Midbrain (tissue), 1 donor: ENCODE results near the gene LDB2.
A peak's percentile ranks its signal among the peaks of the same experiment; 100 is the strongest.

Source experiments
- DNase-seq: peaks from one replicate; lab custom pipeline; 2025; lab: John Stamatoyannopoulos, UW

The LDB2 gene

DNA sequence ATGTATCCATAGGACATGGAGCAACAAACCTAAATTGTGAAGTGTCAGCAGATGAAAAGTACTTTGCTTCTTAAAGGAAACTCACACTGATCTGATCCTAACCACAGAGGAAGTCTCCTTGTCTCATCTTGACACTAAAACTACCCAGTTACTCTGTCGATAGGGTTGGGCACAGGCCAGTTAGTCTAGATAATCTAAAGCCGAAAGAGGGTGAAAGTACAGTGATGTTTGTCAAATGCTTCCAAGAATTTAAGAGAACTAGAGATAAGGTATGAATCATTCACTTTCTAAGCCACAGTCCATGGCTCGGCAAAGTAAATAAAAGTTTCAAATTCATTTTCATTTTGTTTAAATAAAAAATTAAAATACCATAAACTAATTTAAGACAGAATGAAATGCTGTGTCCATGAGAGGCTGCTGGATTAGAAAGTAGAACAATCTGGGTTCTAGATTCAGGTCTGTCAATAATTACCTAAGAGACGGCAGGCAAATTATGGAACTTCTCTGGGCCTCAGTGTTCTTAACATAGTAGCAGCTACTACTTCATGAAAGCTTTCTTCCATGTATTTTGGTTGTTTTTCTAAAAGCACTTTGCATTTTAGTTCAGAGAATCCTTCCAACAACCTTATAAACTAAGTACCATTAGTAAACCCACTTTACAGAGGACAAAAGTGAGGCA lies 176.7 kb downstream of the LDB2 start:
- DNase-seq: no peak

DNA sequence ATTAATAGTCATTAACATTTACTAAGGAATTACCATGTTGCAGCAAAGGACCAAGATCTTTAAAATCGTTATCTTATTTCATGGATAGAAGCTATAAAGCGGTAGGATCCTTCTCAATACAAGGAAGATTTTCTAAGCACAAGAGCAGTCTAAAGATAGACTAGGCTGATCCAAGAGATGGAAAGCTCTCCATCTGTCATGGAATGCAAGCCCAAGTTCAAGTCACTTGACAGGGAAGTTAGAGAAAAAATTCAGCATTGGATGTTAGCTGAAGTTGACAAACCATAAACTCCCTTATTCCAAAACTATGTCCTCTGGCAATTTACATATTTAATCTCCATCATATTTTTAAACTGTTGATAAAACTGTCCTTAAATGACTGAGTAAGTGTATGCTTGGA lies 177.7 kb downstream of the LDB2 start:
- no peak for DNase-seq

DNA sequence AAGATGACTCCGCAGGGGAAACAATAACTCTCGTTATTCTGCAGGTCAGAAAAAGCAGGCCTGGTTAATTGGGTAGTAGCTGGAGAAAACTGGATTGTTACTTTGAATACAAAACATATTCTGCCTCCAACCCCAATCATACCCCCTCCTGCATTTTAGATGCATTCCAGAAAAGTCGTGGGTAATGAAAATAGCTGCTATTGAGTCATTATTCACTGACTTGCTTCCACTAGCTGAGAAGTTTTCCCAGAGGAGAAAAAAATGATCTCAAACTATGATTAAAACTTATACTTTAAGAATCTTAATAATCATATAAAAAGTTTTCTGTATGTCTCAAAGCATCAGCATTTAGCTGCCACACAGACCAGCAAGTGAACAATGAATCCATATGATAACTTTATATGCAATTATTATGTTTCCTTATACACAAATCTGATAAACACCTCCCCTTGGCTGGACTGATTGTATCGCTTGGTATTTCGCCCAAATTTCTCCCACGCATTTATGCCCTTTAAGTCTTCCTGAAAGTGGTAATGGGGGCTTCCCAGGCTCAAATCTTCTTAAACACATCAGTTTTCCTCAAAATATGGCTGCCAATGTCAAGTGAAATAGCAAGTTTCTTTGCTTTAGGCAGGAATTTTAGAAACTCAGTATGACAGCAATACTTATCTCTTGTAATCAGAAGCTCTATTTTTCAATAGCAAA lies 181.0 kb downstream of the LDB2 start:
- no peak for DNase-seq

DNA sequence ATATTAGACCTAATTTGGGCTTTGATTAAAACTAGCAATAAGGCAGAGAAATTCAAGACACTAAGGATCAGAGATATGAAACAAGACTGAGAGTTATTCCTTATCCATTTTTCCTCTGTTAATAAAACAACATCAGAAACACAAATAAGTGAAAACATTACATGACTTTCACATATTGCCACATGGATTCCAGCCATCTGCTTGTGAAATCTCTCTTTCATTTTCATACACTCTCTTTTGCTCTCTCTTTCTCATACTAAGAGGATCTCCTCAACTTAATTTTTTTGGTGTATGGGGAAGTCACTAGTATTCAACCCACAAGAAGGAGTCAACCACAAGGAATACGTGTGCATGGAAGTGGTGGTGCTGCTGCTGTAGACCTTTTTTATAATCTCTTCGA lies 183.0 kb downstream of the LDB2 start:
- DNase-seq: no peak

DNA sequence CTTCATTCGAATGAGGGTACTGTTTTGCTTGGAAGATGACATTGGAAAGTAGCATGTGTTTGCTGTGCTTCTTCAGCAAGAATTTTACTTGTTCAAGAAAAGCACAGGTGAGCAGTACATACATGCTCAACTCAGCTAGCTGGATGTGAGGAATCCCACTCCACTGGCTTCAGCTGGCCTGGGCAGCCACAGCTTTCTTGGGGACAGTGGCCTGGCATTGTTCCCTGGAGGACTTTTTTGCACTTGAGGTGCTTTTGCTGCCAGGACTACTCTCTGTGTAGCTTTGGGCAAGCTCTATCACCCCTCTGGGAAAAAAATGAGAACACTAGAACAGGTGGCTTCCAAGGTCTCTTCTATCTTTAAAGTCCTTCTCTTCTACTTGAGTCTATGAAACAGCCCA lies 184.3 kb downstream of the LDB2 start:
- no peak for DNase-seq

DNA sequence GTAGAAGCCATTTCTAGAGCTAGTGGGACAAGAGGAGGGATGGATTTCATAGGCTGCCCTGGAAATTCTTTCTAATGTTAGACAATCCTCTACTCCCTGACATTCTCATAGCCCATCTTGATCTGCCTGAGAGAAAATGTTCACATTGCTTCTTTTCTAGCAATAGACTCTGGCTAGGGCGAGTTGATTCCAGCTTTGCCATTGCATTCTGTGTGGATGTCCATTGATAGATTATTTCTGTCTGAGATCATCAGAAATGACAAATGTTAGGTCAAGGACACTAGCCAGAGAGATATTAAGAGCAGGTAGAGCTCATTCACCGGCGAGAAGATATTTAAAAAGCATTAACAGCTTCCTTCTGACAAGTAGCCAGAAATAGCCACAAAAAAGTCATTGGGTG lies 184.7 kb downstream of the LDB2 start:
- DNase-seq: no peak

DNA sequence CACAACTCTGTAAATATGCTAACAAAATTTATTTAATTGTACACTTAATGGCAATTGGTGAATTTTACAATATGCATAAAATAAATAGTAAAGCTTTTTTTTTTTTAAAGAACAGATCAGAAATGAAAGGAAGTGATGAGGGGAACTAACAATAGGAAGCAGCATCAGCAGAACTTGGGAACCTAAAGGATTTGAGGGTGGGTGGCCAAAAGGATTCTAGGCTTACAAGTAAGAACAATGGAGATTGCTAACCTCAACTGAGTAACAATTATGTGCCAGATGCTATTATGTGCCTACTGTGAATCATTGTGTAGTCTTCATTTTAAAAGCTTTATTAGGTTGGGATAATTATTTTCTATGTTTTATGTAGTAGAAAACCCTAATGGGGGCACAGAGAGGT lies 185.2 kb downstream of the LDB2 start:
- DNase-seq: no peak

DNA sequence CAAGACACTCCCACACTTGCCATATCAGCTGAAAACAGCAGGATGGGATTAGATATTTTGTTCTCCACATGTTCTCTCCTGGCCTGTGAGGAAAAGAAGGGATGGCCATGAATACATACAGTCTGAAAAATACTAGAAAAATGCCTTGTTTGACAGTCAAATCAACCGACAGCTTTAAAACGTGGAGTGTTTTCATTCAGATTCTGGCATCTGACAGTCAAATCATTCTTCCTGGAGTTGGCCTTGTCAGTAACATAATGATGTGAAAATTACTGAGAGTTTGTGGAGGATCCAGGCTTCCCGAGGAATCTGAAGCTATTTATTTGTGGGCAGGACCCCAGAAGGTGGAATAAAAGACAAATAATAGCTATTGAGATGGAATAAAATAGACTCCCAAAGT lies 188.2 kb downstream of the LDB2 start:
- DNase-seq: no peak

DNA sequence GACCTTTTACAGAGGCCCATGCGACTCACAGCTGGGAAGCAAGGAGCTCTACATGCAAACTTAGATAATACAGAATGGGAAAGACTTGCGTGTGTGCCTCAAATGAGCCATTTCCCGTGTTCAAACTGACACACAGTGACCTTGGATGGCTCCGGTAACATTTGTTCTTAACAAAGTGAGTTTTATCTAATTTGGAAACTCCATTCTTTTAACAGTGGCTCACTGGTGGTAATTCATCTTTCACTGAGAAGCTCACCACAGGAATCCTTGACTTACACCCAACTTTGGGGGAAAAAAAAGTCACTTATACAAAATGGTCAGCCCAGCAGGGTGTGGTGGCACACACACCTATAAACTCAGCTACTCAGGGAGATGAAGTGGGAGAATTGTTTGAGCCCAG lies 190.6 kb downstream of the LDB2 start:
- DNase-seq: no peak

DNA sequence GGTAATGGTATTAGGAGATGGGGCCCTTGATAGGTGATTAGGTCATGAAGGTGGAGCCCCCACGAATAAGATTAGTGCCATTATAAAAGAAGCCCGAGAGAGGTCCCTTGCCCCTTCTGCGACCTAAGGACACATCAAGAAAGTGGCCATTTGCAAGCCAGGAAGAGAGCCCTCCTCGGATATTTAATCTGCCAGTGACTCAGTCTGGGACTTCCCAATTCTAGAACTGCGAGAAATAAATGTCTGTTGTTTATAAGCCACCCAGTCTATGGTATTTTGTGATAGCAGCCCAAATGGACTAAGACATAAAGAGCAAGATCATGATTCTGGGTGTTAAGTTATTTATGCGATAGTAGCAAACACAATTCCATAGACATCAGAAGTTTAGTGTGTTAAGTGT lies 192.2 kb downstream of the LDB2 start:
- no peak for DNase-seq

DNA sequence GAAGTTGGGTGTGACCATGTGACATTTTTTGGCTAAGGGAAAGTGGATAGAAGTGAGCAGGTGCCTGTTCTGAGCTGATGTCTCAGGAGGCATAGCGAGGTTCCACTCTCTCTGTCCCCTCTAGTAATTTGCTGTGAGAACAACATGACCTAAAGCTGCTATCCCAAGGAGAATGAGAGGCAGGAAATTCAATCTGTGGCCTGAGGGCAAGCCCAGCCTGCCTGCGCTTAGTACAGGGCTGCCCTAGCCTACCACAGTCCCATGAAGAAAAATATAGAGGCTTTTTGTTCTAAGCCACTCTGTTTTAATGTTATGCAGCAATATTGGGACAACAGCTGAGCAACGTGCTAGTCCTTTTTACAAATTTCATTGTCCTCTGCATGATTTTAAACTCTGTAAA lies 193.1 kb downstream of the LDB2 start:
- DNase-seq: no peak

DNA sequence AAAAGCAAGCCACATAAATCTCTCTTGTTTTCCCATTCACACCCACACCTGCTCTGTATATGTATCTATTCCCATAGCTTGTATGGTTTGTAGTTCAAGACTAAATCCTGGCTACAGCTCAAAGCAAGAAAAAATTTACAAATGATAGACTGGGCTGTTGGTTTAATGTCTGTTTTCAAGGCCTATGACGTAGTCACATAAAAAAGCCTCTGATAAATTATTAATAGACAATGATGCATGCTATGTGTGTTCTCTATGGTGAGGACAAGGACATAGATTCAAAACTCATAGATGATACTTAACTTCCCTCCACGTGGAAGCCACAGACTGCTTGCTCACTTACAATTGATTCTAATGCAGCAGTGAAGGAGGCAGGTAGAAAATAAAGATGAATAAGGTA lies 194.0 kb downstream of the LDB2 start:
- DNase-seq: no peak

DNA sequence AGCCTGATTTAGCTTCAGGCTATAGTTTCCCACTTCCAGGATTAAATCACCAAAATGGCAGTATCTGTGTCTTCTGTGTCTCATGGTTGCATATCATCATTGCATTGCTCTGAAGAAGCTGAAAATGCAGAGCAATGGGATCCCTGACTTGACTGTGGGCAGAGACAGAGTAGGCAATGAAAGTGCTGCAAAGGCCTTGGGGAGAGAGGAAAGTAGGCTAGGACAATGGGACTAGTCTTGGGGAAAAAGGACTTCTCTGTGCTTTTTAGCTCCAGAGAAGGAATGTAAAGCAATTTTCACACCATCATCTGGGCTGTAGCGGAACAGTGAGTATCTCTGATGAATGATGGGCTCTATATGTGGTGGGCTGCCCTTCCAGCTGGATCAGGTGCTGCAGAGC lies 202.5 kb downstream of the LDB2 start:
- DNase-seq: no peak

DNA sequence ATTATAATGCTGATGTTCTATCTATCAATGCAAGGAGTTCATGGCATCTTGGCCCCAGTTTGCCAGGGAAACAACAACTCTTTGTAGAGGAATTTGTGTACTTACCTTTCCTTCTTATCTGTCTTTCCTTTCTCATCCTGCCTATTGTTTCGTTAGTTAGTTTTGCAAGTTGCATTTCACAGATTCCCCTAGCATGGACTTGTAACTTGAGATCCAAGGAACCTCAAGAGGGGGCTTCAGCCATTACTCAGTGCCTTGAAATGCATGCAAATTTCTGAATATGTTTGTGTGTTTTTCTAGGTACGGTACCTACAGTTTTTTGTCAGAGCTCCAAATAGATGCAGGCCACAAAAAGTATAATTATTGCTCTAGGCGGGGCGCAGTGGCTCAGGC lies 203.6 kb downstream of the LDB2 start:
- no peak for DNase-seq

DNA sequence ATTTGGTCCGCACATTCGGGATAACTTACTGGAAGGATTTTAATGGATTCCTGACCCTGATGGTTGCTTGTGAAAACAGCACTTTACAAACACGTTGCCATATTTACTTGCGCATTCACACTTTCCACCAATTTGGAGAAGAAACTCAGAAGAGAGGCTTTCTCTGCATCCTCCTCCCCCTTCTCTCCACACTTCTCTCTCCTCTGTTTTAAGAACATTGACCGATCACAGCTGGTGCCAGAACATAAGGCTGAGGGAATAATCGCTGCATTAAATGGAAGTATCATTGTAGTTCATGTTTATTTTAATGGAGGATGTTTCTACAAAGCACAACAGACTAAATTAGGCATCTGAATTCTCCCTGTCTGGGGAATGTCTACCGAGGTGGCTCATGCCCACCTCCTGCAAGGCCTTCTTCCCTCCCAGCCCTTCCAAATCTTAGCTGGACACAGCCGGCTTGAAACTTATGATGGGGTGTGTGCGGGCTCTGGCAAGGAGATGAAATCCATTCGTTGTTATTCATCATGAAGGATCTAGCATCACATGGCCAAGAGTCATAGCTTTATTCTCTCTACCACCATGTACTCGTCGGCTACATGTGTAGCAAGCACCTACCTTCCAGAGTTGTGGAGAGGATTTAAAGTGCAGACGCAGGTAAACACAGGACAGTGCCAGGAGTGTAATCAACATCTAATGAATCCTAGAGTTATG lies 204.1 kb downstream of the LDB2 start:
- no peak for DNase-seq

DNA sequence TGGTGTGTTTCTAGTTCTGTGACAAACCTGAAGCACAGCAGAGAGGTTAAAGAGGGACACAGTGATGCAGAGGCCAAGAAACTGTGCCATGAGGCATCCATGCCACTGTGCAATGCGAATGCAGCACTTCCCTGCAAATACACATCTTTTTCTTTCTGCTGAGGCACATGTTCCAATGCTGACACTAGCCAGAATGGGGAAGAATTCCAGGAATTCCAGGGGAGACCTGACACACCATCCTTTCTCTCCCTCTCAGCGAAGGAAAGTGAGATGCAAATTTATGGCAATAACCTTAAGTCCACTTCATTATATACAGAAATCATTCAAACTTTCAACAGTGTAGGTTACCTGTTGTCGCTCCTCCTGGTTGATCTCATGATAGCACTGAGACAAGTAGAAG lies 204.8 kb downstream of the LDB2 start:
- no peak for DNase-seq

DNA sequence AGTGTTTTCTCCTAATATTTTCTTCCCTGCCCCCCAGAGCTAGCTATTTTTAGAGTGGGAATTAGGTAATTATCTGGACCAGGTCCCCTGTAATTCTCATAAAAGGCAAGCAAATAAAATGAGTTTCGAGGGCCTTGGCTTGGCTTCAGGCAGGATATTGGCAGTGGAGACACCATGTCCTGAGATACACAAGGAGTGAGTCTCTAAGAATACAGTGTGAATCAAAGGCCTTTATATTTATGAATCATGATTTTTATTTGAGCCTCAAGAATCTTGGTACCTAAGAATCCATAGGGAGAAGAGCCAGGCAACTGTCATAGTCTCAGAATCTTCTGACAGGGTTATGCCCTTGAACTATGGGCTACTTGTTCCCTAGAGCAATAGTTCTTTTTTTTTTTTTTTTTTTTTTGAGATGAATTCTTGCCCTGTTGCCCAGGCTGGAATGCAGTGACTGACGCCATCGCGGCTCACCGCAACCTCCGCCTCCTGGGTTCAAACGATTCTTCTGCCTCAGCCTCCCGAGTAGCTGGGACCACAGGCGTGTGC lies 205.4 kb downstream of the LDB2 start:
- peak; percentile 28 for DNase-seq

DNA sequence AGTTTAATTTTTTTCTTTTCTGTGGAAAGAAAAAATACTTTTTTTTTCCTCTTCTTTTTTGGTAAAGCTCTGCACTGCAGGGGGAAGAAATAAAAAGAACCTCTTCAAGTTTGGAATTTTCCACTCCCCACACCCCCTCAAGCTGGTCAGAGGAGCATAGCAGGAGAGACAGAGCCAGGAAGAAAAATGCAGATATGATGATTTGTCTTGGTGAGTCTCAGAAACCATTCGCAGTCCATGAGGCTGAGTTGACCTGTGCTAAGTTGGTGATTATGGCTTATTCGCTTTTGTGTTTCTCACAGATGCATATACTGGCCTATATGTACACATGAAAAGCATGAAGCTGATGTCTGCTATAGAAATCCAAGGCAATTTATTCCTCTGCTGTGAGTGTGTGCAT lies 205.9 kb downstream of the LDB2 start:
- DNase-seq: no peak

DNA sequence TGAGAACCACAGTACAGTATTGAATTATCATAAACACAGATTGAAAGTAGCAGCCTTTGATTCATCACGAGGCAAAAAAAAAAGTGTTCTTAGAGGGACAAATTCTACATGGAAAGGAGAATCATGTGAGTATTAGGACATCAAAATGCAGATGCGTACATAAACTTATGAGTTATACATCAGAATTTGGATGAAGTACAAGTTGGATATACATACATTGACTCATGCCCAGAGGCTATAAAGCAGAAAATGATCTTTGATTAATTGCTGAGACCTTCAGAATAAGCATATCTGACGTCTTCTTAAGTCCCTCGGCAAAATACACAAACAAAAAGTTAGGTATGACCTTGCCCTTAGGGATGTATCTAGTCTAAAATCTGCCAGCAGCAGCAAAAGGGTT lies 206.4 kb downstream of the LDB2 start:
- no peak for DNase-seq

DNA sequence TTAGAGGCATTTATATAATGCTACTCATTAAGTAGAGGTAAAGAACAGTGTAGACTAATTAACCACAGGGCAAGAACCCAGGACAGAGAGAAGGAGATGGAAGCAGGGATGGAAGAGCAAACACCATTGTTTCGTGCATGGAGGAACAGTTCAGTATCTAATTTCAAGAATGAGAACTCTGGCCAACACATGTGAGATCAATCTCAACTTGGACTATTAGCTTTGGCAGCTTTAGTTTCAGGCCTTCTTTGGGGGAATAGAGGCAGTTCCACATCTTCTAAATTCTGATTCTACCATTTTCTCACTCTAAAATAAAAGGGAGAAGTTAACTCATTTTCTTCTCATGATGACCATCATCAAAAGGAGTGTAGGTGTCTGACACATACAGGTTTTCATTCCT lies 207.0 kb downstream of the LDB2 start:
- no peak for DNase-seq

DNA sequence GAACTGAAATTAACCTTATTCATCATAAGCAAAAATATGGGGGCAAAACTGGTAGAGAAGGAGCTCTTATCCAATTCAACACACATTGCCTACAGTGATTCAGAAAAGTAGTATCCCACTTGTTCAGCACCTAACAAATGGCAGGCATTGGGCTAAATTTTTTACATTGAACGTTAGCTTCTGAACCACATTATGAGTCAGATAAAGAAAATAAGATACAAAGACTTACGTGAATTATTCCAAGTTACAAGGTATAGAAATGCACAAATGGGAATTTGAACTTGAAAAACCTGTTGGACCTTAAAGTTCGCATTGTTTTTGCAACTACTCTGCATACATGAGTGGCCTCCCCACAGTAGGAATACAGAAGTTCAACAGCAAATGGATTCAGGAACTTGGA lies 210.6 kb downstream of the LDB2 start:
- DNase-seq: no peak

DNA sequence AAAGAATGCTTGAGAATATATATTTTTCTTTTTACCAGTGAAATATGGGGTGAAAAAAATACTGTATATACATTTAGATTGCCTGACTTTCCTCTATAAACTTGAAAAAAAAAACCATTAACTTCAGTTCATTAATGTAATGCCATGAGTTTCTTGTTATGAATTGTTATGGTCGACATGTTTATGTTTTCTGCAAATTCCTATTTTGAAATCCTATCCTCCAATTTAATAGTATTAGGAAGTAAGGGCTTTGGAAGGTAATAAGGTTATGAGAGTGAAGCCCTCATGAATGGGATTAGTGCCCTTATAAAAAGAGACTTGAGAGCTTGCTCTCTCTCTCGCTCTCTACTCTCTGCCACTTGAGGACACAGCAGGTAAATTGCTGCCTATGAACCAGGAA lies 211.4 kb downstream of the LDB2 start:
- DNase-seq: no peak

DNA sequence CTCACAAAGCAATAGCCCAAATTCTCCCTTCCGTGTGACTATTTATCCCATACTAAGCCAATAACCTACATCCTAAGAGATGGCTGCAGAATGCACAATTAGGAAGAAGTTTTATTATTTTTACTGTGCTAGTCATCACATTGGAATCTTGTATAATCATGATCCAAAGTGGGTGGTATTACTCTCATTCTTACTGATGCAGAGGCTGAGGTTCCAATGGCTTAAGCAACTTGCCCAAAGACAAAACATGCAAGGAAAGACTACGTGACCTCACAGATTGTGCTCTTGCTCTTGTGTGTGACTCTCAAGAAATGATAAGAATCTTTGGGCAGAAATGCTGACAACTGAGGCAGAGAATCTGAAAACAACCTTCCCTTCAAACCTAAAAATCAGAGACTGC lies 212.2 kb downstream of the LDB2 start:
- no peak for DNase-seq
